ENCODE results near the gene OAT.
"Not testable (repeated sequence)": the region's sequence is repeated elsewhere in the genome, so short reads cannot be mapped to it uniquely, and the experiment has no call there.

OAT gene

DNA sequence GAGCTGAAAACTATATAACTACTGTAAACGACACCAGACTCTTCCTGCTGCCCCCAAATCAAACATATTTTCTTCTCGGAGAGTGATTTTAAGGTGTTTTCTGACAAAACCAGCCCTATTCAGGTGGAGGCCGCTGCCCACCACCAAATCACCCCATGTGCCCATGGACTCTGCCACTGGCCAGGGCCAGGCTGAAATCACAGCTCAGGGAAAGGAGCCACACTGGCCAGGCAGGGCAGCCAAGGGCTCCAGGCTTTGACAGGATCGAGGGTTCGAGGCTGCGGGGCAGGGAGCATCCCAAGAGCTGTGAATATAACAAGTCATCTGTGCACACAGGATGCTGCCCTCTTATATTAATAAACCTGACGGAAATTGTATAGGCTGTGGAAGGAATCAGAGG, 48.3 kb downstream of the OAT start:
- Histone ChIP-seq H2BK15ac (ENCODE audit: low read depth, poor library complexity, severe bottlenecking) (no peak overlapping the region), H3K14ac (ENCODE audit: low read length in 2 of 2) (no peak overlapping the region), H3K36me3 (ENCODE audit: control insufficient read depth in 1 of 2, insufficient read depth in 2 of 2, low read depth in 1 of 2, low read length in 2 of 2) (no peaks in the 10 kb centered on the region), H3K9ac (ENCODE audit: low read length) (no peak overlapping the region), H3K18ac (ENCODE audit: low read depth in 1 of 2, low read length in 2 of 2) (no peak overlapping the region), H2AK5ac (ENCODE audit: low read length, severe bottlenecking) (no peak overlapping the region), H3K4ac (ENCODE audit: low read depth in 1 of 2, low read length in 2 of 2) (no peak overlapping the region), H3K79me1 (replicated peaks; ENCODE audit: low read length, poor library complexity, severe bottlenecking) (no peaks in the 10 kb centered on the region), H3K9me3 (ENCODE audit: control insufficient read depth, low read length) (no peaks in the 10 kb centered on the region), H4K91ac (ENCODE audit: low read length) (no peak overlapping the region), H3K4me1 (ENCODE audit: control insufficient read depth, insufficient read depth, low read depth, low read length) (no peaks in the 10 kb centered on the region), H3K4me3 (ENCODE audit: insufficient read depth in 1 of 2, low read depth in 1 of 2, low read length in 2 of 2) (no peak overlapping the region), H3K23ac (ENCODE audit: low read length in 2 of 2) (no peak overlapping the region), H2AFZ (ENCODE audit: low read depth, low read length) (no peak overlapping the region), H3K4me2 (ENCODE audit: low read length, poor library complexity, severe bottlenecking) (no peak overlapping the region), H2BK12ac (ENCODE audit: low read length in 2 of 2) (peak overlapping the region in 1 of 2 experiments; percentile 45), H4K8ac (ENCODE audit: low read length) (no peak overlapping the region), H3K27me3 (ENCODE audit: control insufficient read depth in 1 of 2, insufficient read depth in 1 of 2, low read length in 2 of 2) (peaks cover 0 to 88% of the 10 kb centered on the region in 2 experiments), H2BK120ac (ENCODE audit: low read depth, low read length) (no peak overlapping the region), H3K27ac (ENCODE audit: low read length, poor library complexity, severe bottlenecking) (no peak overlapping the region), H2BK5ac (ENCODE audit: low read depth, low read length, poor library complexity, severe bottlenecking) (no peak overlapping the region)
- 86% methylated on average over 7 of the region's 7 CpGs for WGBS
- no peak for DNase-seq

DNA sequence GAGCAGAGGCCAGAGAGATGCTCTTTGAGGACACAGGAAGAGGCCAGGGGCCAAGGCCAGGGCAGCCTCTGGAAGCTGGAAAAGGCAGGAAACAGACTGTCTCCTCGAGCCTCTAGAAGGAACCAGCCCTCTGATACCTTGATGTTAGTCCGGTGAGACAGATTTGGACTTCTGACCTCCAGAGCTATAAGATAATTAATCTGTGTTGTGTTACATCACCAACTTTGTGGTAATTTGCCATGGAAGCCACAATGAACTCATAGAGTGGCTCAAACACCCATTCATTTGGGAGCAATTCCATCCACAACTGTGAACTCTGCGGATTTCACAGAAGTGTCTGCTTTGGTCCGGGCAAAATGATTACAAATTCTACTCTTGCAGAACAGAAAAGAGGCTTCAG, 48.7 kb downstream of the OAT start:
- Histone ChIP-seq H3K27ac (ENCODE audit: low read length, poor library complexity, severe bottlenecking) (no peak overlapping the region), H4K91ac (ENCODE audit: low read length) (no peak overlapping the region), H2AK5ac (ENCODE audit: low read length, severe bottlenecking) (no peak overlapping the region), H2BK120ac (ENCODE audit: low read depth, low read length) (no peak overlapping the region), H3K79me1 (replicated peaks; ENCODE audit: low read length, poor library complexity, severe bottlenecking) (no peaks in the 10 kb centered on the region), H3K4me2 (ENCODE audit: low read length, poor library complexity, severe bottlenecking) (no peak overlapping the region), H3K18ac (ENCODE audit: low read depth in 1 of 2, low read length in 2 of 2) (no peak overlapping the region), H4K8ac (ENCODE audit: low read length) (no peak overlapping the region), H3K4ac (ENCODE audit: low read depth in 1 of 2, low read length in 2 of 2) (no peak overlapping the region), H2BK15ac (ENCODE audit: low read depth, poor library complexity, severe bottlenecking) (no peak overlapping the region), H2AFZ (ENCODE audit: low read depth, low read length) (no peak overlapping the region), H2BK12ac (ENCODE audit: low read length in 2 of 2) (no peak overlapping the region), H3K9ac (ENCODE audit: low read length) (no peak overlapping the region), H3K23ac (ENCODE audit: low read length in 2 of 2) (no peak overlapping the region), H3K14ac (ENCODE audit: low read length in 2 of 2) (no peak overlapping the region), H3K4me3 (ENCODE audit: insufficient read depth in 1 of 2, low read depth in 1 of 2, low read length in 2 of 2) (no peak overlapping the region), H3K4me1 (ENCODE audit: control insufficient read depth, insufficient read depth, low read depth, low read length) (no peaks in the 10 kb centered on the region), H3K36me3 (ENCODE audit: control insufficient read depth in 1 of 2, insufficient read depth in 2 of 2, low read depth in 1 of 2, low read length in 2 of 2) (no peaks in the 10 kb centered on the region), H3K9me3 (ENCODE audit: control insufficient read depth, low read length) (no peaks in the 10 kb centered on the region), H3K27me3 (ENCODE audit: control insufficient read depth in 1 of 2, insufficient read depth in 1 of 2, low read length in 2 of 2) (peaks cover 0 to 89% of the 10 kb centered on the region in 2 experiments), H2BK5ac (ENCODE audit: low read depth, low read length, poor library complexity, severe bottlenecking) (no peak overlapping the region)
- WGBS: 73% methylated on average over 3 of the region's 4 CpGs
- DNase-seq: no peak

DNA sequence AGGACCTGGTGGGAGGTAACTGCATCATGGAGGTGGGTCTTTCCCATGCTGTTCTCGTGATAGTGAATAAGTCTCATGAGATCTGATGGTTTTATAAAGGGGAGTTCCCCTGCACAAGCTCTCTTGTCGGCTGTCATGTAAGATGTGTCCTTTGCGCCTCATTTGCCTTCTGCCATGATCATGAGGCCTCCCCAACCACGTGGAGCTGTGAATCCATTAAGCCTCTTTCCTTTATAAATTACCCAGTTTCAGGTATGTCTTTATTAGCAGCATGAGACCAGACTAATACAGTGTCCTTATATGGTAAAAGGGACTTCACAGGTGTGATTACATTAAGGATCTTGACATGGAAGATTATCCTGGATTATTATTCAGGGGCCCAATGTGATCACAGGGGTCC, 49.2 kb downstream of the OAT start:
- H3K9ac ChIP-seq (ENCODE audit: low read length); H3K79me1 ChIP-seq (replicated peaks; ENCODE audit: low read length, poor library complexity, severe bottlenecking); H2BK120ac ChIP-seq (ENCODE audit: low read depth, low read length); H2BK12ac ChIP-seq (ENCODE audit: low read length in 2 of 2); H2AFZ ChIP-seq (ENCODE audit: low read depth, low read length); H2BK15ac ChIP-seq (ENCODE audit: low read depth, poor library complexity, severe bottlenecking); H3K18ac ChIP-seq (ENCODE audit: low read depth in 1 of 2, low read length in 2 of 2); H3K9me3 ChIP-seq (ENCODE audit: control insufficient read depth, low read length); H3K36me3 ChIP-seq (ENCODE audit: control insufficient read depth in 1 of 2, insufficient read depth in 2 of 2, low read depth in 1 of 2, low read length in 2 of 2); H3K4me1 ChIP-seq (ENCODE audit: control insufficient read depth, insufficient read depth, low read depth, low read length); H4K91ac ChIP-seq (ENCODE audit: low read length); H2AK5ac ChIP-seq (ENCODE audit: low read length, severe bottlenecking); H3K27ac ChIP-seq (ENCODE audit: low read length, poor library complexity, severe bottlenecking); H3K14ac ChIP-seq (ENCODE audit: low read length in 2 of 2); H4K8ac ChIP-seq (ENCODE audit: low read length); DNase-seq; H3K4me3 ChIP-seq (ENCODE audit: insufficient read depth in 1 of 2, low read depth in 1 of 2, low read length in 2 of 2); H3K23ac ChIP-seq (ENCODE audit: low read length in 2 of 2); H3K4ac ChIP-seq (ENCODE audit: low read depth in 1 of 2, low read length in 2 of 2); H3K4me2 ChIP-seq (ENCODE audit: low read length, poor library complexity, severe bottlenecking); H2BK5ac ChIP-seq (ENCODE audit: low read depth, low read length, poor library complexity, severe bottlenecking): not testable (repeated sequence)
- 66% methylated on average over 3 of the region's 4 CpGs for WGBS
- H3K27me3 ChIP-seq (ENCODE audit: control insufficient read depth in 1 of 2, insufficient read depth in 1 of 2, low read length in 2 of 2): peaks cover 0 to 88% of the 10 kb centered on the region in 2 experiments

- DNase-seq: no peak
- H3K4me2 ChIP-seq (ENCODE audit: low read length, poor library complexity, severe bottlenecking): no peak overlapping the region
- no peak overlapping the region for H4K91ac ChIP-seq (ENCODE audit: low read length)
- no peak overlapping the region for H2BK120ac ChIP-seq (ENCODE audit: low read depth, low read length)
- no peak overlapping the region for H3K4ac ChIP-seq (ENCODE audit: low read depth in 1 of 2, low read length in 2 of 2)
- no peak overlapping the region for H2BK12ac ChIP-seq (ENCODE audit: low read length in 2 of 2)
- H3K27ac ChIP-seq (ENCODE audit: low read length, poor library complexity, severe bottlenecking): no peak overlapping the region
- H3K9ac ChIP-seq (ENCODE audit: low read length): no peak overlapping the region
- H3K18ac ChIP-seq (ENCODE audit: low read depth in 1 of 2, low read length in 2 of 2): no peak overlapping the region
- H3K23ac ChIP-seq (ENCODE audit: low read length in 2 of 2): no peak overlapping the region
- no peaks in the 10 kb centered on the region for H3K4me1 ChIP-seq (ENCODE audit: control insufficient read depth, insufficient read depth, low read depth, low read length)
- no peaks in the 10 kb centered on the region for H3K9me3 ChIP-seq (ENCODE audit: control insufficient read depth, low read length)
- 95% methylated on average over 1 of the region's 4 CpGs for WGBS
- H3K27me3 ChIP-seq (ENCODE audit: control insufficient read depth in 1 of 2, insufficient read depth in 1 of 2, low read length in 2 of 2): peaks cover 0 to 90% of the 10 kb centered on the region in 2 experiments
- H3K14ac ChIP-seq (ENCODE audit: low read length in 2 of 2): no peak overlapping the region
- H2AFZ ChIP-seq (ENCODE audit: low read depth, low read length): peak overlapping the region; percentile 29
- no peak overlapping the region for H2BK15ac ChIP-seq (ENCODE audit: low read depth, poor library complexity, severe bottlenecking)
- H2BK5ac ChIP-seq (ENCODE audit: low read depth, low read length, poor library complexity, severe bottlenecking): no peak overlapping the region
- no peak overlapping the region for H4K8ac ChIP-seq (ENCODE audit: low read length)
- no peaks in the 10 kb centered on the region for H3K79me1 ChIP-seq (replicated peaks; ENCODE audit: low read length, poor library complexity, severe bottlenecking)
- no peak overlapping the region for H2AK5ac ChIP-seq (ENCODE audit: low read length, severe bottlenecking)
- no peak overlapping the region for H3K4me3 ChIP-seq (ENCODE audit: insufficient read depth in 1 of 2, low read depth in 1 of 2, low read length in 2 of 2)
- H3K36me3 ChIP-seq (ENCODE audit: control insufficient read depth in 1 of 2, insufficient read depth in 2 of 2, low read depth in 1 of 2, low read length in 2 of 2): no peaks in the 10 kb centered on the region
Observed at GRCh38 chr10:124369066-124369465, 49.7 kb downstream of the OAT start.

All from mesenchymal stem cell (in vitro differentiated cells and primary cell).